Vagina (tissue), 2 donors: ENCODE measurements around the gene KRT4.

Experiments used
- CTCF ChIP-seq, 3 experiments: fragments of 450-650 bp in 2 of 3; fragments of 200-600 bp in 1 of 3; sonication (generic) in 1 of 3; IDR thresholded peaks; one replicate each; pipeline ENCODE4 v1.5.1; 2017 to 2019; ENCODE audit warnings: antibody characterized with exemption in 3 of 3, mild to moderate bottlenecking in 2 of 3, moderate library complexity in 2 of 3
- POLR2A ChIP-seq, 2 donors: fragments of 450-650 bp; IDR thresholded peaks; one replicate each; pipeline ENCODE4 v1.6.1; 2017; ENCODE audit warnings: antibody characterized with exemption in 2 of 2, mild to moderate bottlenecking in 2 of 2, moderate library complexity in 2 of 2
- POLR2AphosphoS5 ChIP-seq, 2 donors: sonication (generic); formaldehyde crosslinking; IDR thresholded peaks; one replicate each; pipeline ENCODE4 v1.9.0; 2017; ENCODE audit warnings: antibody characterized with exemption in 2 of 2, mild to moderate bottlenecking in 2 of 2, low read depth in 1 of 2; ENCODE audit not compliant: insufficient read depth in 1 of 2

- TF ChIP-seq CTCF (IDR thresholded peaks at IDR 0.05) (no peak), POLR2A (IDR thresholded peaks at IDR 0.05) (no peak), POLR2AphosphoS5 (IDR thresholded peaks at IDR 0.05; ENCODE audit: insufficient read depth in 1 of 2, low read depth in 1 of 2) (no peak)
These were observed 37.9 kb upstream of the KRT4 start for GRCh38 chr12:52851787-52852186.
